Peyer's patch (tissue), 4 donors: ENCODE results near the gene ZFYVE19. TPM values are rescaled to one million over a fixed set of nuclear protein-coding genes. Genes with fewer than 3 reads are reported as not detected.

Experiments
- DNase-seq, 3 donors: peaks; one replicate each; pipeline ENCODE4 v3.0.0-alpha.2; 2017 to 2019
- H3K27ac ChIP-seq, 4 donors: fragments of 200-600 bp; sonication (generic); one replicate each; pipeline ENCODE4 v1.5.1; 2016 to 2019
- H3K27me3 ChIP-seq, 2 donors: fragments of 200-600 bp; sonication (generic); one replicate each; pipeline ENCODE4 v1.5.1; 2019
- H3K36me3 ChIP-seq, 3 donors: fragments of 200-600 bp; sonication (generic); one replicate each; pipeline ENCODE4 v1.5.1; 2016 to 2019
- H3K4me1 ChIP-seq, 4 donors: fragments of 200-600 bp; sonication (generic); one replicate each; pipeline ENCODE4 v1.5.1; 2016 to 2019
- H3K4me3 ChIP-seq, 4 donors: fragments of 200-600 bp; sonication (generic); 1 replicate in 3 of 4; 2 replicates in 1 of 4; pipeline ENCODE4 v1.5.1; 2016 to 2019; ENCODE audit warnings: mild to moderate bottlenecking in 1 of 4
- H3K9me3 ChIP-seq, 4 donors: fragments of 200-600 bp; sonication (generic); one replicate each; pipeline ENCODE4 v1.5.1; 2016 to 2019; ENCODE audit warnings: mild to moderate bottlenecking in 1 of 4
- POLR2A ChIP-seq, 2 donors: fragments of 450-650 bp; IDR thresholded peaks; one replicate each; pipeline ENCODE4 v1.5.1; 2017; ENCODE audit warnings: antibody characterized with exemption in 2 of 2, mild to moderate bottlenecking in 2 of 2, moderate library complexity in 2 of 2
- total RNA-seq, 4 donors: library from RNA; depleted of rRNA; stranded (reverse); fragments of >200 nt; gene quantifications; one replicate each; pipeline ENCODE4 v1.1.0, GENCODE V29; 2016
- TF ChIP-seq, protein P1 (sequence below), 6 experiments: fragments of 450-650 bp in 4 of 6; fragments of 200-600 bp in 2 of 6; sonication (generic) in 1 of 6; IDR thresholded peaks; one replicate each; pipeline ENCODE4 v1.5.1; 2017 to 2019; ENCODE audit warnings: antibody characterized with exemption in 6 of 6, mild to moderate bottlenecking in 3 of 6, moderate library complexity in 1 of 6

The ZFYVE19 gene
- total RNA-seq, 4 donors from 2014 or later: 56.9 to 110 (median 79.9) TPM

DNA sequence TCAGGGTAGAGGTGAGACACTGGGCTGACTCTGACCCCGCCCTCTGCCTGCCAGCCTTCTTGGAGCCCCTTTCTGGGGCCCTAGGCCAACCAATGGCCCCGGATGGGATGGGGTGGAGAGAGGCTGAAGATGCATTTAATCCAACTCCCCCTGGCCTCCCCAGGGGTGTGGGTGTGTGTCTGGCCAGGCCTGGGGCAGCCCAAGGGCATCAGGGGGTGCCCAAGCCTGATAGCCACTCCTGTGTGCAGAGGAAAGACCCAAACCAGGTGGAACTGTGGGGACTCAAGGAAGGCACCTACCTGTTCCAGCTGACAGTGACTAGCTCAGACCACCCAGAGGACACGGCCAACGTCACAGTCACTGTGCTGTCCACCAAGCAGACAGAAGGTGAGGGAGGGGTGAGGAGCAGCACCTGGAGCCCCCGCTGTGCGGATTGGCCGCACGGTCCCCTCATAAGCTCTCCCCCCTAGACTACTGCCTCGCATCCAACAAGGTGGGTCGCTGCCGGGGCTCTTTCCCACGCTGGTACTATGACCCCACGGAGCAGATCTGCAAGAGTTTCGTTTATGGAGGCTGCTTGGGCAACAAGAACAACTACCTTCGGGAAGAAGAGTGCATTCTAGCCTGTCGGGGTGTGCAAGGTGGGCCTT, 46.5 kb downstream of the ZFYVE19 start:
- Histone ChIP-seq H3K4me1 (peaks cover 0 to 52% (median 7%) of the 10 kb centered on the region in 4 donors), H3K4me3 (no peak overlapping the region), H3K27me3 (no peaks in the 10 kb centered on the region), H3K9me3 (no peaks in the 10 kb centered on the region), H3K27ac (peak overlapping the region in 2 of 4 donors; percentile 52 to 62), H3K36me3 (peaks cover 0 to 62% (median 0%) of the 10 kb centered on the region in 3 donors)
- DNase-seq: no peak
- no peak for TF ChIP-seq POLR2A (IDR thresholded peaks at IDR 0.05)
- TF ChIP-seq, protein P1, sequence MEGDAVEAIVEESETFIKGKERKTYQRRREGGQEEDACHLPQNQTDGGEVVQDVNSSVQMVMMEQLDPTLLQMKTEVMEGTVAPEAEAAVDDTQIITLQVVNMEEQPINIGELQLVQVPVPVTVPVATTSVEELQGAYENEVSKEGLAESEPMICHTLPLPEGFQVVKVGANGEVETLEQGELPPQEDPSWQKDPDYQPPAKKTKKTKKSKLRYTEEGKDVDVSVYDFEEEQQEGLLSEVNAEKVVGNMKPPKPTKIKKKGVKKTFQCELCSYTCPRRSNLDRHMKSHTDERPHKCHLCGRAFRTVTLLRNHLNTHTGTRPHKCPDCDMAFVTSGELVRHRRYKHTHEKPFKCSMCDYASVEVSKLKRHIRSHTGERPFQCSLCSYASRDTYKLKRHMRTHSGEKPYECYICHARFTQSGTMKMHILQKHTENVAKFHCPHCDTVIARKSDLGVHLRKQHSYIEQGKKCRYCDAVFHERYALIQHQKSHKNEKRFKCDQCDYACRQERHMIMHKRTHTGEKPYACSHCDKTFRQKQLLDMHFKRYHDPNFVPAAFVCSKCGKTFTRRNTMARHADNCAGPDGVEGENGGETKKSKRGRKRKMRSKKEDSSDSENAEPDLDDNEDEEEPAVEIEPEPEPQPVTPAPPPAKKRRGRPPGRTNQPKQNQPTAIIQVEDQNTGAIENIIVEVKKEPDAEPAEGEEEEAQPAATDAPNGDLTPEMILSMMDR (IDR thresholded peaks at IDR 0.05): no peak

DNA sequence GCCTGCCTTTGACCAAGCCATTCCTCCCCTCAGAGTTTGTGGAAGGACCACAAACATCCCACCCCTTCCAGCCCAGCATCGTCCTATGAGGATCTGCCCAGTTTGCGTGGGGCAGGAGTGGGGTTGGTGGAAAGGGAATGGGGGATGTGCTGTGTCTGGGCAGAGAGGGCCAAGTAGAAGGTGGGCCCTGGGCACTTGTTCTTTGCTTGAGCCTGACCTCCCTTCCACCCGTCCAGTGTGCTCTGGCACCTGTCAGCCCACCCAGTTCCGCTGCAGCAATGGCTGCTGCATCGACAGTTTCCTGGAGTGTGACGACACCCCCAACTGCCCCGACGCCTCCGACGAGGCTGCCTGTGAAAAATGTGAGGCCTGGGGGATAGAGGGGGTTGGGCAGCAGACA, 47.3 kb downstream of the ZFYVE19 start:
- H3K36me3 ChIP-seq: peaks cover 0 to 65% (median 0%) of the 10 kb centered on the region in 3 donors

DNA sequence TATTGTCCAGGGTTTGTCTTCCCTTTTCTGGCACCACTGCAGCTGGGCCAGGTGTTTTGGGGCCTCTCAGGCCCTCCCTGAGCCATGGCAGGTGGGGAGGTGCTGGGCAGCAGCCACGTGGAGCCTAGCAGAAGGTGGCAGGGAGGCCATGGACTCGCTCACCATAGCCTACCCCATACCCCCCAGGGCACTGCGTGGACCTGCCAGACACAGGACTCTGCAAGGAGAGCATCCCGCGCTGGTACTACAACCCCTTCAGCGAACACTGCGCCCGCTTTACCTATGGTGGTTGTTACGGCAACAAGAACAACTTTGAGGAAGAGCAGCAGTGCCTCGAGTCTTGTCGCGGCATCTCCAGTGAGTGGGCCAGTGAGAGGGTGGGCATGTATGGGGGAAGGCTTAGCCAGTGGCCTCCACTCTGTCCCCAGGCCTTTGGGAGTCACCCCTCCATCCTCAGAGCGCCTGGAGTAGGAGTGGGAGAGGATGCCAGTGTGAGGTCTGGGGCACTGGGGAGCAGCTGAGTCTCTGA, 48.9 kb downstream of the ZFYVE19 start:
- no peak for DNase-seq

More for the DNA sequence above, 47.3 kb downstream of the ZFYVE19 start:
- Histone ChIP-seq H3K4me3 (no peak overlapping the region), H3K4me1 (peaks cover 0 to 52% (median 7%) of the 10 kb centered on the region in 4 donors), H3K27me3 (no peaks in the 10 kb centered on the region), H3K9me3 (no peaks in the 10 kb centered on the region), H3K27ac (no peak overlapping the region)
- no peak for TF ChIP-seq POLR2A (IDR thresholded peaks at IDR 0.05)
- TF ChIP-seq, protein P1 (IDR thresholded peaks at IDR 0.05): no peak
- no peak for DNase-seq

DNA sequence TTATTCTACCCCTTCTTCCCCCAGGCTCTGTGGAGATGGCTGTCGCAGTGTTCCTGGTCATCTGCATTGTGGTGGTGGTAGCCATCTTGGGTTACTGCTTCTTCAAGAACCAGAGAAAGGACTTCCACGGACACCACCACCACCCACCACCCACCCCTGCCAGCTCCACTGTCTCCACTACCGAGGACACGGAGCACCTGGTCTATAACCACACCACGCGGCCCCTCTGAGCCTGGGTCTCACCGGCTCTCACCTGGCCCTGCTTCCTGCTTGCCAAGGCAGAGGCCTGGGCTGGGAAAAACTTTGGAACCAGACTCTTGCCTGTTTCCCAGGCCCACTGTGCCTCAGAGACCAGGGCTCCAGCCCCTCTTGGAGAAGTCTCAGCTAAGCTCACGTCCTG, 49.9 kb downstream of the ZFYVE19 start:
- TF ChIP-seq POLR2A (IDR thresholded peaks at IDR 0.05): no peak
- TF ChIP-seq, protein P1 (IDR thresholded peaks at IDR 0.05): no peak
- H3K27me3 ChIP-seq: no peaks in the 10 kb centered on the region
- peaks cover 0 to 34% (median 7%) of the 10 kb centered on the region in 4 donors for H3K4me1 ChIP-seq
- no peak overlapping the region for H3K4me3 ChIP-seq
- H3K27ac ChIP-seq: peak overlapping the region in 3 of 4 donors; percentile 16 to 78 (median 41)
- DNase-seq: no peak
- H3K36me3 ChIP-seq: peaks cover 0 to 47% (median 0%) of the 10 kb centered on the region in 3 donors
- no peaks in the 10 kb centered on the region for H3K9me3 ChIP-seq

More for the DNA sequence above, 48.9 kb downstream of the ZFYVE19 start:
- Histone ChIP-seq H3K36me3 (peaks cover 0 to 55% (median 0%) of the 10 kb centered on the region in 3 donors), H3K9me3 (no peaks in the 10 kb centered on the region), H3K4me1 (peaks cover 0 to 43% (median 7%) of the 10 kb centered on the region in 4 donors), H3K4me3 (no peak overlapping the region), H3K27ac (peak overlapping the region in 1 of 4 donors; percentile 78), H3K27me3 (no peaks in the 10 kb centered on the region)
- TF ChIP-seq POLR2A (IDR thresholded peaks at IDR 0.05): no peak
- TF ChIP-seq, protein P1 (IDR thresholded peaks at IDR 0.05): no peak

DNA sequence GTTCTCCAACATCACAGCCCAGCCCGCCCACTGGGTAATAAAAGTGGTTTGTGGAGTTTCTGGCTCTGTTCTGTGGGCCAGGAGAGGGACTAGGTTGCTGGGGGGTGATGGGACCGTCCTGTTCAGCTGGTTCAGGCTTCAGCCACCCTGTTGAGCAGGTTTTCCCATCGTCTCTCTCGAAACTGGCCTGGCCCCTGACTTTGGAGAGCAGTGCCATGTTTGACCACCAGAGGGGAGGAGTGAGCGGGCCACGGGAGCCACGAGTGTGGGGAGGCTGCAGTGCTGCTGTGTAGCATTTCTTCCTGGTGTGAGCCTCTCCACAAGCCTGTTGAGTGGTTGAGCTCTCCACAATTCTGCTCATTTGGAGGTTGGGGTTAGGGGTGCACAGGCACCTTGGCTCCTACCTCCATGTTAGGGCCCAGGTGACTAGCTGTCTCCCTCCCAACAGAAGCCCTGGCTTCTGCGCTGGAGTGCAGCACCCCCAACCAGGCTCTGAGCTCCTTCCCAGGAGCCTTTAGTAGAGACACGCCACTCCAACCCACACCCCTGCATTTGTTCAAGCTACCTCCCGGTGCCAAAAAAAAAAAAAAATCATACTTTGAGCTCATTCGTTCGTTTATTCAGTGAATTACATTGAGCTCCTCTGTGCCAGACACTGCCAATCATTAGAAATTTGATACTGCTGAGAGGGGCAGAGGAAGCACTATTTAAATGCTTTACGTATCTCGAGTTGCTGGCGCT, 50.9 kb downstream of the ZFYVE19 start:
- H3K27me3 ChIP-seq: no peaks in the 10 kb centered on the region
- TF ChIP-seq POLR2A (IDR thresholded peaks at IDR 0.05): no peak
- TF ChIP-seq, protein P1 (IDR thresholded peaks at IDR 0.05): peak; percentile 84 to 97 (median 96)
- H3K9me3 ChIP-seq: no peaks in the 10 kb centered on the region
- H3K4me3 ChIP-seq: no peak overlapping the region
- DNase-seq: peak; percentile 64 to 89 (median 88)
- H3K36me3 ChIP-seq: peaks cover 0 to 46% (median 0%) of the 10 kb centered on the region in 3 donors
- peaks cover 0 to 27% (median 3%) of the 10 kb centered on the region in 4 donors for H3K4me1 ChIP-seq
- peak overlapping the region in 3 of 4 donors; percentile 16 to 78 (median 41) for H3K27ac ChIP-seq
